Psoas muscle (tissue), 8 donors: Measurements from ENCODE around the gene DHRS7B. TPM values are rescaled to one million over a fixed set of nuclear protein-coding genes. Genes with fewer than 3 reads are reported as not detected.
A peak's percentile ranks its signal among the peaks of the same experiment; 100 is the strongest.

Source experiments
- ATAC-seq, 4 donors: fragments of 200-7000 bp; cut with Tn5 transposase; one replicate each; pipeline ENCODE4 v1.9.1; 2020; ENCODE audit warnings: moderate library complexity in 3 of 4, mild to moderate bottlenecking in 2 of 4
- DNase-seq, 2 donors: peaks; one replicate each; pipeline ENCODE4 v3.0.0-alpha.2; 2020
- H3K27ac ChIP-seq: fragments of 200-600 bp; one replicate; pipeline ENCODE4 v1.8.0; 2022
- H3K27me3 ChIP-seq, 3 donors: fragments of 200-600 bp in 1 of 3; one replicate each; pipeline versions ENCODE4 v1.6.1 to v1.8.0; 2013 to 2022; ENCODE audit warnings: low read length in 2 of 3, mild to moderate bottlenecking in 2 of 3, moderate library complexity in 1 of 3; ENCODE audit not compliant: insufficient read depth in 3 of 3
- H3K36me3 ChIP-seq, 2 donors: fragments of 200-600 bp in 1 of 2; one replicate each; pipeline versions ENCODE4 v1.6.1 to v1.8.0; 2013 to 2022; ENCODE audit warnings: low read depth in 1 of 2, mild to moderate bottlenecking in 1 of 2, moderate library complexity in 1 of 2; ENCODE audit not compliant: insufficient read depth in 1 of 2
- H3K4me1 ChIP-seq: fragments of 200-600 bp; one replicate; pipeline ENCODE4 v1.8.0; 2022
- H3K4me3 ChIP-seq: fragments of 200-600 bp; one replicate; pipeline ENCODE4 v1.8.0; 2022; ENCODE audit warnings: mild to moderate bottlenecking
- H3K9me3 ChIP-seq: fragments of 200-600 bp; one replicate; pipeline ENCODE4 v1.8.0; 2022
- CTCF ChIP-seq: fragments of 200-600 bp; IDR thresholded peaks from one replicate; pipeline ENCODE4 v1.8.0; 2022; ENCODE audit warnings: antibody characterized with exemption
- WGBS, 3 donors: extraction: QIAGEN DNeasy Blood & Tissue Kit; methylation state at CpG; one replicate each; pipeline versions ENCODE4 v1.1.6 to v1.1.7; 2013; 5-methylcytosine and 5-hydroxymethylcytosine counted together
- intact Hi-C, 2 donors: fragments of 100-400 bp; cut with DNase I; formaldehyde crosslinking; loops; one replicate each; pipeline versions ENCODE4 v1.11.0 to v1.14.2; 2022
- polyA plus RNA-seq, 3 donors: library from polyadenylated mRNA; stranded (reverse); fragments of 200-250 nt; gene quantifications; one replicate each; pipeline ENCODE4 v1.2.3, GENCODE V29; 2013
- total RNA-seq, 4 donors: library from RNA; stranded (reverse); fragmentation: NEBNext Ultra II Directional in 2 of 4; extraction: Animal tissue kit (Norgen Biotek cat#: 25700) in 2 of 4; gene quantifications; one replicate each; pipeline versions ENCODE4 v1.2.1 to v1.2.4, GENCODE V29; 2021 to 2023
- donor health status: healthy with polysubstance abuse.
- donor health status: DM: no; HTN: no; CAD: no; lungs with moderate emphysema.
- donor health status: Bipolar disorder and iron deficiency.
- donor health status: healthy.
- donor health status: DM: yes; HTN: yes; CAD: no.
- donor health status: DM: no; HTN: no; CAD: no.
- donor health status: DM: no; HTN: no; CAD: no.
- donor health status: DM: yes; HTN: yes; CAD: no.

Gene DHRS7B
- total and polyA plus RNA-seq, 7 donors: 15.7 to 50.1 (median 31.9) TPM

GRCh38 chr17:21146362-21147015 is 19.7 kb downstream of the DHRS7B start:
- TF ChIP-seq CTCF: no peak
- no peaks in the 10 kb centered on the region for H3K27me3 ChIP-seq
- H3K4me1 ChIP-seq: peaks cover 13% of the 10 kb centered on the region

GRCh38 chr17:21149621-21150020 is 22.9 kb downstream of the DHRS7B start:
- no peak overlapping the region for H3K27ac ChIP-seq
- WGBS, 3 donors: 88 to 90% (median 88%) methylated on average over 1 of the region's 1 CpG
- no peak for TF ChIP-seq CTCF

More at GRCh38 chr17:21146362-21147015, 19.7 kb downstream of the DHRS7B start:
- Histone ChIP-seq H3K36me3 (no peaks in the 10 kb centered on the region), H3K27ac (no peak overlapping the region), H3K4me3 (no peak overlapping the region), H3K9me3 (no peaks in the 10 kb centered on the region)
- DNase-seq (no peak), ATAC-seq (peak in 2 of 4 donors; percentile 67 to 72)
- 45 to 66% (median 49%) methylated on average over 3 of the region's 3 CpGs for WGBS, 3 donors
- intact Hi-C loops: no loop called here

GRCh38 chr17:21152731-21153130 is 26.0 kb downstream of the DHRS7B start:
- WGBS, 3 donors: 89 to 100% (median 90%) methylated on average over 1 of the region's 1 CpG
- Histone ChIP-seq H3K27me3 (no peaks in the 10 kb centered on the region), H3K27ac (no peak overlapping the region), H3K4me1 (no peaks in the 10 kb centered on the region), H3K36me3 (no peaks in the 10 kb centered on the region), H3K4me3 (no peak overlapping the region), H3K9me3 (peaks cover 12% of the 10 kb centered on the region)
- TF ChIP-seq CTCF: no peak
- DNase-seq: no peak
- intact Hi-C loops: no loop called here
- no peak for ATAC-seq

More at GRCh38 chr17:21149621-21150020, 22.9 kb downstream of the DHRS7B start:
- no peak for ATAC-seq
- intact Hi-C loops: no loop called here
- Histone ChIP-seq H3K9me3 (no peaks in the 10 kb centered on the region), H3K4me3 (no peak overlapping the region), H3K27me3 (no peaks in the 10 kb centered on the region), H3K4me1 (peaks cover 13% of the 10 kb centered on the region), H3K36me3 (no peaks in the 10 kb centered on the region)
- no peak for DNase-seq

DNA sequence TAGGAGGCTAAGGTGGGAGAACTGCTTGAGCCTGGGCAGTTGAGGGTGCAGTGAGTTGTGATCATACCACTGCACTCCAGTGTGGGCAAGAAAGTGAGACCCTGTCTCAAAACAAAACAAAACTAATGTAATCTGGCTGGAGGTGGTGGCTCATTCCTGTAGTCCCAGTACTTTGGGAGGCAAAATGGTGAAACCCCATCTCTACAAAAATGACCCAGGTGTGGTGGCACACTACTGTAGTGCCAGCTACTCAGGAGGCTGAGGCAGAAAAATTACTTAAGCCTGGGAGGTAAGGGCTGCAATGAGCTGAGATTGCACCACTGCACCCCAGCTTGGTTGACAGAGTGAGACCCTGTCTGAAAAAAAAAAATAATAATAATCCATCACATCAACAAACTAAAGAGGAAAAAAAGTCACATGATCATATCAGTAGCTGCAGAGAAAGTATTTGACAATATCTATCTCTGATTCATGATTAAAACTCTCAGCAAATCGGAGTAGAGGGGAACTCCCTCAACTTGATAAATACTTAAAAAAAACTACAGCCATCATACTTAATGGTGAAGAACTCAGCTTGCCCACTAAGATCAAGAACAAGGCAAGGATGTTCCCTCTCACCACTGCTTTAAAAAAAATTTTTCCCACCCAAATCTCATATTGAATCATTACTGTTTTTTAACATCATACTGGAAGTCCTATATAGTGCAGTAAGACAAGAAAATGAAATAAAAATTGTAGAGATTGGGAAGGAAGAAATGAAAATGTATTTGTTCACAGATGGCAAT is 31.0 kb downstream of the DHRS7B start:
- H3K4me3 ChIP-seq: no peak overlapping the region
- peaks cover 12% of the 10 kb centered on the region for H3K9me3 ChIP-seq
- intact Hi-C loops: no loop called here
- no peak overlapping the region for H3K27ac ChIP-seq
- no peak for ATAC-seq
- peaks cover 25% of the 10 kb centered on the region for H3K4me1 ChIP-seq
- no peak for TF ChIP-seq CTCF
- no peak for DNase-seq
- H3K27me3 ChIP-seq: no peaks in the 10 kb centered on the region
- no peaks in the 10 kb centered on the region for H3K36me3 ChIP-seq
- WGBS, 3 donors: 82 to 100% (median 90%) methylated on average over 1 of the region's 1 CpG
